Hematopoietic multipotent progenitor cell treated with erythropoietin and hydrocortisone succinate and interleukin-3 and kit ligand, for 8 days (in vitro differentiated cells): ENCODE measurements around the gene ANKS3.

Source experiments
- DNase-seq: peaks from one replicate; pipeline ENCODE4 v3.0.0-alpha.2; 2015

ANKS3 gene

GRCh38 chr16:4723071-4723767 is 10.9 kb downstream of the ANKS3 start:
- DNase-seq = no peak

- DNase-seq = no peak
Measured at GRCh38 chr16:4718466-4718865, 15.6 kb downstream of the ANKS3 start.

- DNase-seq = no peak
Measured at GRCh38 chr16:4714996-4715395, 19.1 kb downstream of the ANKS3 start.

- no peak for DNase-seq
Measured at GRCh38 chr16:4713663-4714501, 20.2 kb downstream of the ANKS3 start.

GRCh38 chr16:4709481-4709880 is 24.6 kb downstream of the ANKS3 start:
- DNase-seq = no peak

- DNase-seq = no peak
Measured at GRCh38 chr16:4706871-4707270, 27.2 kb downstream of the ANKS3 start.

GRCh38 chr16:4704913-4705312 is 29.2 kb downstream of the ANKS3 start:
- DNase-seq = no peak

GRCh38 chr16:4704491-4704890 is 29.6 kb downstream of the ANKS3 start:
- DNase-seq = no peak

- DNase-seq = no peak
Measured at GRCh38 chr16:4703906-4704305, 30.2 kb downstream of the ANKS3 start.

GRCh38 chr16:4702466-4702808 is 31.6 kb downstream of the ANKS3 start:
- DNase-seq = no peak

GRCh38 chr16:4701791-4702465 is 32.1 kb downstream of the ANKS3 start:
- DNase-seq = no peak

GRCh38 chr16:4700997-4701743 is 32.9 kb downstream of the ANKS3 start:
- no peak for DNase-seq

GRCh38 chr16:4700380-4700996 is 33.6 kb downstream of the ANKS3 start:
- no peak for DNase-seq

GRCh38 chr16:4699046-4699556 is 35.0 kb downstream of the ANKS3 start:
- DNase-seq = no peak

GRCh38 chr16:4698321-4699045 is 35.6 kb downstream of the ANKS3 start:
- no peak for DNase-seq

- no peak for DNase-seq
Measured at GRCh38 chr16:4697848-4698291, 36.2 kb downstream of the ANKS3 start.

- no peak for DNase-seq
Measured at GRCh38 chr16:4696905-4697847, 36.9 kb downstream of the ANKS3 start.

- peak; percentile 65 for DNase-seq
Measured at GRCh38 chr16:4696172-4696904, 37.7 kb downstream of the ANKS3 start.

- DNase-seq = no peak
Measured at GRCh38 chr16:4695473-4696171, 38.4 kb downstream of the ANKS3 start.
